Hematopoietic multipotent progenitor cell treated with erythropoietin and hydrocortisone succinate and interleukin-3 and kit ligand, for 8 days (in vitro differentiated cells): Measurements from ENCODE around the gene WDPCP.
"Not testable (repeated sequence)": the region's sequence is repeated elsewhere in the genome, so short reads cannot be mapped to it uniquely, and the experiment has no call there.

Experiments
- DNase-seq: peaks from one replicate; pipeline ENCODE4 v3.0.0-alpha.2; 2015

The WDPCP gene

GRCh38 chr2:63444565-63445288 is 143.6 kb downstream of the WDPCP start:
- no peak for DNase-seq

- no peak for DNase-seq
Measured at GRCh38 chr2:63440612-63441011, 147.7 kb downstream of the WDPCP start.

GRCh38 chr2:63438181-63438580 is 150.1 kb downstream of the WDPCP start:
- no peak for DNase-seq

GRCh38 chr2:63436488-63436887 is 151.8 kb downstream of the WDPCP start:
- DNase-seq: no peak

GRCh38 chr2:63435070-63435469 is 153.2 kb downstream of the WDPCP start:
- no peak for DNase-seq

GRCh38 chr2:63434024-63435001 is 154.0 kb downstream of the WDPCP start:
- no peak for DNase-seq

GRCh38 chr2:63432373-63432772 is 155.9 kb downstream of the WDPCP start:
- no peak for DNase-seq

- DNase-seq: no peak
Measured at GRCh38 chr2:63425606-63426005, 162.7 kb downstream of the WDPCP start.

- DNase-seq: no peak
Measured at GRCh38 chr2:63425079-63425416, 163.2 kb downstream of the WDPCP start.

GRCh38 chr2:63424329-63425078 is 163.8 kb downstream of the WDPCP start:
- DNase-seq: peak; percentile 59

- no peak for DNase-seq
Measured at GRCh38 chr2:63422556-63422955, 165.7 kb downstream of the WDPCP start.

GRCh38 chr2:63408530-63408929 is 179.7 kb downstream of the WDPCP start:
- DNase-seq: no peak

- DNase-seq: no peak
Measured at GRCh38 chr2:63406641-63407040, 181.6 kb downstream of the WDPCP start.

- no peak for DNase-seq
Measured at GRCh38 chr2:63403820-63404219, 184.5 kb downstream of the WDPCP start.

- not testable (repeated sequence) for DNase-seq
Measured at GRCh38 chr2:63402889-63403288, 185.4 kb downstream of the WDPCP start.

GRCh38 chr2:63399156-63399555 is 189.1 kb downstream of the WDPCP start:
- no peak for DNase-seq

GRCh38 chr2:63379451-63379850 is 208.8 kb downstream of the WDPCP start:
- no peak for DNase-seq

- no peak for DNase-seq
Measured at GRCh38 chr2:63378589-63378988, 209.7 kb downstream of the WDPCP start.

GRCh38 chr2:63374341-63374740 is 213.9 kb downstream of the WDPCP start:
- DNase-seq: no peak

GRCh38 chr2:63372549-63372948 is 215.7 kb downstream of the WDPCP start:
- DNase-seq: no peak

GRCh38 chr2:63369146-63369545 is 219.1 kb downstream of the WDPCP start:
- no peak for DNase-seq

- DNase-seq: no peak
Measured at GRCh38 chr2:63364866-63365265, 223.4 kb downstream of the WDPCP start.

GRCh38 chr2:63357722-63358121 is 230.6 kb downstream of the WDPCP start:
- not testable (repeated sequence) for DNase-seq
